Measurements from ENCODE around the gene FCF1. TPM values are rescaled to one million over a fixed set of nuclear protein-coding genes. Genes with fewer than 3 reads are reported as not detected.

Gene FCF1
- total RNA-seq, 4 donors from 2014 or later = 27.9 to 39.5 (median 30.2) TPM

DNA sequence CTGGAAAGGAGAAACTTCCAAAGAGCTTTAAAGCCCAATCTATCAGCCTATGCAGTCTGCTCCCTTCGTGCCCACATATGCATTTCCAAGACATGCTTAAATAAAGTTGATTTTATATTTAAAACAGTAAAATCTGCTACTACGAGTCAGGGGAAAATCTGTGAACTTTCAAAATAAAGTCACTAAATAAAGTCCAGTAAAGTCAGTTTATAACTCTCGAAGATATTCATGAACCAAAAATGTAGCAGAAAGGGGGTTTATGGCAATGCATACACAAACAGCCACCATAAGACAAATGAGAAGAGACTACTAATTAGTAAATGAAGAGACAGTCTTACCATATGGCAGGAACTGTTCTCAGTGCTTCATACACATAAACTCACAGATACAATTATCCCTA, 19.8 kb upstream of the FCF1 start:
- no peaks in the 10 kb centered on the region for H3K9me3 ChIP-seq
- TF ChIP-seq, protein P1, sequence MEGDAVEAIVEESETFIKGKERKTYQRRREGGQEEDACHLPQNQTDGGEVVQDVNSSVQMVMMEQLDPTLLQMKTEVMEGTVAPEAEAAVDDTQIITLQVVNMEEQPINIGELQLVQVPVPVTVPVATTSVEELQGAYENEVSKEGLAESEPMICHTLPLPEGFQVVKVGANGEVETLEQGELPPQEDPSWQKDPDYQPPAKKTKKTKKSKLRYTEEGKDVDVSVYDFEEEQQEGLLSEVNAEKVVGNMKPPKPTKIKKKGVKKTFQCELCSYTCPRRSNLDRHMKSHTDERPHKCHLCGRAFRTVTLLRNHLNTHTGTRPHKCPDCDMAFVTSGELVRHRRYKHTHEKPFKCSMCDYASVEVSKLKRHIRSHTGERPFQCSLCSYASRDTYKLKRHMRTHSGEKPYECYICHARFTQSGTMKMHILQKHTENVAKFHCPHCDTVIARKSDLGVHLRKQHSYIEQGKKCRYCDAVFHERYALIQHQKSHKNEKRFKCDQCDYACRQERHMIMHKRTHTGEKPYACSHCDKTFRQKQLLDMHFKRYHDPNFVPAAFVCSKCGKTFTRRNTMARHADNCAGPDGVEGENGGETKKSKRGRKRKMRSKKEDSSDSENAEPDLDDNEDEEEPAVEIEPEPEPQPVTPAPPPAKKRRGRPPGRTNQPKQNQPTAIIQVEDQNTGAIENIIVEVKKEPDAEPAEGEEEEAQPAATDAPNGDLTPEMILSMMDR (IDR thresholded peaks at IDR 0.05) = no peak
- no peak for TF ChIP-seq POLR2A (IDR thresholded peaks at IDR 0.05)
- no peak for DNase-seq
- H3K27me3 ChIP-seq = no peaks in the 10 kb centered on the region
- WGBS, 2 donors = 86 to 89% methylated on average over 3 of the region's 3 CpGs
- intact Hi-C loops (cut with DNase I) = no loop called here
- H3K4me1 ChIP-seq = no peaks in the 10 kb centered on the region
- H3K36me3 ChIP-seq = peaks cover 0 to 53% (median 3%) of the 10 kb centered on the region in 3 donors
- no peak overlapping the region for H3K4me3 ChIP-seq
- no peak overlapping the region for H3K27ac ChIP-seq

DNA sequence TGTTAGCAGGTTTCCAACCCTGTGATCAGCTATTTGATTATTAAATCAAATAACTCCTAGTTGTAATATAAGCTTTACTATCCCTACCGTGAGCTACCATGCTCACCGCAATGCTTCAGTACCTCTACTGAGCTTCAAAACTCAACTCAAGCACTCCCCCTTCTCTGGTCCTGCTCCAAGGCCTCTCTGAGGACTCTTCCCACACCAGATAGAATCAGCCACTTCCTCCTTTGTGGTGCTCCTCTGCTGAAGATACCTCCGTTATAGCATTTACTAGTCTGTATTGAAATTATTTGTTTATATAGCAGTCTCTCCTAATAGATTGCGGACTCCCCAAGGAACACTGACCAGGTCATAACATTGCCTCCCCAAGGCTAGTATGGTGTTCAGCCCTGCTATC, 17.5 kb upstream of the FCF1 start:
- WGBS, 2 donors = 90 to 92% methylated on average over 4 of the region's 4 CpGs
- TF ChIP-seq, protein P1 (IDR thresholded peaks at IDR 0.05) = no peak
- no peak for TF ChIP-seq POLR2A (IDR thresholded peaks at IDR 0.05)
- intact Hi-C loops (cut with DNase I) = no loop called here

DNA sequence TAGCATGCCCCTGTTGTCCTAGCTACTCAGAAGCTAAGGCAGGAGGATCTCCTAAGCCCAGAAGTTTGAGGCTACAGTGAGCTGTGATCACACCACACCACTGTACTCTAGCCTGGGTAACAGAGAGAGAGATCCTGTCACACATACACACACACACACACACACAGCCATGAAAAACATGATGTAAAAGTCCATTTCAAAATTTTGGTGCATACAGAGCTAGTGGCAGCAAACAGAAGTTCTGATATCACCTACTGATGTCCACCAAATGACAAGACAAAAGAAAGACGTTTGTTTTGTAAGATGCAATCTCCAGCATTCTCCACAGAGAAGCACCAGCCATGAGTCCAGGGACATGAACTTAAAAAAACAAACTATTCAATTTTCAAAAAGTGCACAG, 15.9 kb upstream of the FCF1 start:
- Histone ChIP-seq H3K9me3 (peaks cover 0 to 4% (median 0%) of the 10 kb centered on the region in 3 donors), H3K4me3 (no peak overlapping the region), H3K4me1 (peaks cover 0 to 9% (median 3%) of the 10 kb centered on the region in 3 donors), H3K27me3 (no peaks in the 10 kb centered on the region), H3K27ac (no peak overlapping the region), H3K36me3 (peaks cover 0 to 22% (median 0%) of the 10 kb centered on the region in 3 donors)
- intact Hi-C loops (cut with DNase I) = no loop called here
- WGBS, 2 donors = 62 to 67% methylated on average over 1 of the region's 1 CpG
- no peak for DNase-seq
- TF ChIP-seq, protein P1 (IDR thresholded peaks at IDR 0.05) = no peak
- no peak for TF ChIP-seq POLR2A (IDR thresholded peaks at IDR 0.05)

More for the DNA sequence above, 17.5 kb upstream of the FCF1 start:
- H3K36me3 ChIP-seq = peaks cover 0 to 35% (median 3%) of the 10 kb centered on the region in 3 donors
- H3K27ac ChIP-seq = no peak overlapping the region
- peaks cover 0 to 9% (median 3%) of the 10 kb centered on the region in 3 donors for H3K4me1 ChIP-seq
- H3K4me3 ChIP-seq = no peak overlapping the region
- H3K9me3 ChIP-seq = no peaks in the 10 kb centered on the region
- no peaks in the 10 kb centered on the region for H3K27me3 ChIP-seq
- DNase-seq = no peak

DNA sequence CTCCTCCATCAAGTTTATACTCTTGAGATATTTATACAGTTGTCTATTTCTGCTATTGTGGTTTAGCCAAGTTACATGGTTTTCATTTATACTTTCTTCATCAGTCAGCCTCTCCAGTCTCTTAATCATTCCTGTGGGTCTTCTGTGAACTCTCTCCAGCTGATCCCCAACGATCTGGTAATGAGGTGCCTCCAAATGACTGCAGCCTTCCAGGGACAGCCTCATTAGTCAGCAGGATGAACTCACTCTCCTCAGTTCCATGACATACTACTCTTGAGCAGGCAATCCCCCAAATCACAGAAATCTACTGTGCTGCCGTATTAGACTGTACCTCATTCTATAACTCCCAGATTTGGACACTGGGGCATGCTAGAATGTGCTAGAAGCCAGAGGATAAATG, 15.4 kb upstream of the FCF1 start:
- Histone ChIP-seq H3K27ac (no peak overlapping the region), H3K9me3 (peaks cover 0 to 9% (median 0%) of the 10 kb centered on the region in 3 donors), H3K36me3 (peaks cover 0 to 25% (median 0%) of the 10 kb centered on the region in 3 donors), H3K27me3 (no peaks in the 10 kb centered on the region), H3K4me3 (no peak overlapping the region), H3K4me1 (peaks cover 0 to 9% (median 3%) of the 10 kb centered on the region in 3 donors)
- no peak for DNase-seq
- intact Hi-C loops (cut with DNase I) = no loop called here
- 51 to 54% methylated on average over 2 of the region's 2 CpGs for WGBS, 2 donors
- TF ChIP-seq POLR2A (IDR thresholded peaks at IDR 0.05) = no peak
- TF ChIP-seq, protein P1 (IDR thresholded peaks at IDR 0.05) = no peak

DNA sequence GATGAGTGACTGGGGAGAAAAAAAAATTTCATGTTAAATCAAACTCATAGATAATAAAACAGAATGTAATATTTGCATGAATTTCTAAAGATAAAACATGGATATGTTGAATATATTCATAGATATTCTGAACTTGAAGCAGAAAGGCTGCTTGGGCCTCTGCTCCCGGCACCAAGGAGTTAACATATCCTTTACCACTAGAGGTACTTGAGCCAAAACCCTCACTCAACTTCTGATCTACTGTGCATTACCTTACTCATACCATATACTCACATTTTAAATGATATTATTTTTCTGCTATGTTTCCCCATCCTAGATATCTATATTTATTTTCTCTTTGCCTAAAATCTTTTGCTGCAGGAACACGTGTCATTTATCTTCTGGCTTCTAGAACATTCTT, 15.0 kb upstream of the FCF1 start:
- TF ChIP-seq, protein P1 (IDR thresholded peaks at IDR 0.05) = no peak
- TF ChIP-seq POLR2A (IDR thresholded peaks at IDR 0.05) = no peak
- DNase-seq = no peak
- intact Hi-C loops (cut with DNase I) = no loop called here
- H3K36me3 ChIP-seq = peaks cover 0 to 25% (median 0%) of the 10 kb centered on the region in 3 donors
- H3K9me3 ChIP-seq = peaks cover 0 to 10% (median 0%) of the 10 kb centered on the region in 3 donors
- H3K27me3 ChIP-seq = no peaks in the 10 kb centered on the region
- peaks cover 0 to 9% (median 3%) of the 10 kb centered on the region in 3 donors for H3K4me1 ChIP-seq
- no peak overlapping the region for H3K27ac ChIP-seq
- no peak overlapping the region for H3K4me3 ChIP-seq
- WGBS, 2 donors = 90 to 94% methylated on average over 2 of the region's 2 CpGs

Data from esophagus squamous epithelium (tissue), 5 donors.